Measurements from ENCODE around the gene ABI3.

Gene ABI3

GRCh38 chr17:49200423-49201083 lies 10.0 kb upstream of the ABI3 start:
- no peak overlapping the region for H3K27ac ChIP-seq
- no peak for TF ChIP-seq ZFX (IDR thresholded peaks at IDR 0.05)

GRCh38 chr17:49201481-49201927 lies 9.0 kb upstream of the ABI3 start:
- no peak overlapping the region for H3K27ac ChIP-seq
- TF ChIP-seq ZFX (IDR thresholded peaks at IDR 0.05) (no peak), CTCF (conservative IDR thresholded peaks at IDR 0.05) (no peak)

- TF ChIP-seq CTCF (conservative IDR thresholded peaks at IDR 0.05) (no peak), ZFX (IDR thresholded peaks at IDR 0.05) (no peak)
- H3K27ac ChIP-seq: no peak overlapping the region
Measured at GRCh38 chr17:49203796-49204195, 6.7 kb upstream of the ABI3 start.

GRCh38 chr17:49204516-49204915 lies 6.0 kb upstream of the ABI3 start:
- no peak overlapping the region for H3K27ac ChIP-seq
- TF ChIP-seq ZFX (IDR thresholded peaks at IDR 0.05) (no peak), CTCF (conservative IDR thresholded peaks at IDR 0.05) (no peak)

GRCh38 chr17:49209061-49209571 lies 1.4 kb upstream of the ABI3 start:
- TF ChIP-seq CTCF (conservative IDR thresholded peaks at IDR 0.05) (no peak), ZFX (IDR thresholded peaks at IDR 0.05) (no peak)
- no peak overlapping the region for H3K27ac ChIP-seq

- TF ChIP-seq ZFX (IDR thresholded peaks at IDR 0.05): no peak
- H3K27ac ChIP-seq: no peak overlapping the region
Measured at GRCh38 chr17:49213399-49213798, 2.9 kb downstream of the ABI3 start.

- H3K27ac ChIP-seq: no peak overlapping the region
- no peak for TF ChIP-seq CTCF (conservative IDR thresholded peaks at IDR 0.05)
- TF ChIP-seq ZFX (IDR thresholded peaks at IDR 0.05): no peak
Measured at GRCh38 chr17:49213847-49214246, 3.3 kb downstream of the ABI3 start.

GRCh38 chr17:49214676-49215360 lies 4.3 kb downstream of the ABI3 start:
- no peak for TF ChIP-seq CTCF (conservative IDR thresholded peaks at IDR 0.05)
- no peak for TF ChIP-seq ZFX (IDR thresholded peaks at IDR 0.05)
- no peak overlapping the region for H3K27ac ChIP-seq

Data from C4-2B (cell line).